Right kidney (tissue), 1 donor: Measurements from ENCODE around the gene TRIM43.
"Not testable (repeated sequence)": the region's sequence is repeated elsewhere in the genome, so short reads cannot be mapped to it uniquely, and the experiment has no call there.

Source experiments
- DNase-seq: peaks from one replicate; pipeline ENCODE4 v3.0.0-alpha.2; 2016

TRIM43 gene

GRCh38 chr2:95641787-95642186 lies 50.0 kb downstream of the TRIM43 start:
- DNase-seq = not testable (repeated sequence)

DNA sequence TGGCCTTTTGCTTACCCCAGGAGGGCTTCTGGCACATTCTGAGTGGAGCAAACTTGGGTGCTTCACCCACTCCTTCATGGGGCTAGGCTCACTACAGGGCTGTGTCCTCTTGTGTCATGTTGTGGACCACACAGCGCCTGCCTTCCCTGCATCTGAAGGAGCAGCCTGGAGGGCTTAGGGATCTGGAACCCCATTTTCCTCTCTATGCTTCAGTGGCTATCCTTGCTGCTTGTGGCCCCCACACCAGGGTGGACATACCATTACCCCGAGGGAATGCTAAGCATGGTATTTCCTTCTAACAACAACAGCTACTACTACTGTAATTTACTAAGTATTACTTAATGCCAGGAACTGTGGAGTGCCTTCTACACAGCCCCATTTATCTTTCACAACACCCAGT lies 50.6 kb downstream of the TRIM43 start:
- DNase-seq = not testable (repeated sequence)

DNA sequence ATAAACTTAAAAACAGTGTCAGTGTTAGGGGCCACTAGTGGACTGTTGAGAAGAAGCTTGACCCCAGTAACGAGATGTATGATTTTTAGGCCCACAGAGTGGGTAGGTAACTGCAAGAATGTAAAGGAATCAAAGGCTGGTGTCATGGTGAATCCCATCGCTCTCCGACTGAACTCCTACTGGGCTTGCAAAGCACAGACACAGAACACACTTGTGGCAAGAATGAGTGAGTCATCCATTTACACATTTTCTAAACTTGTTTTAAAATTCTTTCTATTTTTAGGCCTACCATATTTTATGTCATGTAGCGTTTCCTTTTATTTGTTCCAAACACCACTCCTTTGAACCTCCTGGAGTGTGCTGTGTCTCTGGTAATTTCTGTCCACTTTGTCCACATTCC lies 51.1 kb downstream of the TRIM43 start:
- not testable (repeated sequence) for DNase-seq

DNA sequence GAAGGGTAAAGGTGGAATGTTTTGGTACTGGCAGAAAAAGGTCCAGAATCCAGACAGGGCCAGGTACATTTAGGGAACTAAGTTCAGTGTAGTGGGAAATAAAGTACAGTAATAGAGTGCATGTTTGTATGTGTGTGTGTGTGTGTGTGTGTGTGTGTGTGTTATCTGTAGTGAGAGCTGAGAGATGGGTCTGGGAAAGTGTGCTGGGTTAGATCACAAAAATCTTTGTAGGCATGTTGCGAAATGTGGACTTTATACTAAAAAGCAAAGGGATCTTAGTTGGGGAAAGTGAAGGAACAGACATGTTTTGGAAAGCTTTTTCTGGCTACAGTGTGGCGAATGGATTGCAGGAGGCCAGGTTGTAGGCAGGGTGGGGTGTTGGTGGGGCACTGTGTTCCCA lies 53.5 kb downstream of the TRIM43 start:
- DNase-seq = not testable (repeated sequence)

DNA sequence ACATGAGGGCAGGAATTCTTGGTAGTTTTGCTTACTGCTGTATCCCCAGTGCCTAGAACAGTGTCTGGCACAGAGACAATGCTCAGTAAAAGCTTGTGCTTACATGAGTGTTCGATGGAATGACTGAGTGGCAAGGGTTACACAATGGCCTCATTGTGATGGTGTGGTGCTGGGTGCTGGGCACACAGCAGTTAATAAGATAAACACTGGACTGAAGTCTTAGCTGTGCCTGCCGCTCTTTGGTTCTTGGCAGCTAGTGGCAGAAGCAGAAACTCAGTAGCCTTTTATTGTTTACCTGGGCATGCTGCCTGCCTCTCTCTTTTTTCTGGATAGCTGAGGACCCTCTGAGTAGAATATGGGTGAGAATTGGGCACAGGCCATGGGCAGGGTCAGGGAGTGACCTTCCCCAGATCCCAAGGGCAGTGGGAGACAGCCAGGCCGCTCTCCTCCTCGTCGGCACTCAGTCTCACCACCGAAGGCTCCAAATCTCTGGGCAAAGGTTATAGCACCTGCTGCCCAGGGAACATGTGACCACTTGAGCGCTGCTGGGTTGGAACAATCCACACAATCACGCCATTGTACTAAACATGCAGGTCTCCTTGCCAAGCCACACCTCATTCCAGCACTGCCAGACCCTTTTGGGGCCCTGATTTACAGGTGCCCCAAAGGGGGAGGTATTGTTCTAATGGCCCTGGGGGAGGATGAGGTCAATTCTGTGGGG lies 54.6 kb downstream of the TRIM43 start:
- not testable (repeated sequence) for DNase-seq

GRCh38 chr2:95648894-95649544 lies 57.2 kb downstream of the TRIM43 start:
- DNase-seq = not testable (repeated sequence)
